Vagina (tissue), 2 donors: Measurements from ENCODE around the gene TMEM255B. TPM values are rescaled to one million over a fixed set of nuclear protein-coding genes. Genes with fewer than 3 reads are reported as not detected.

Experiments used
- DNase-seq, 2 donors: peaks; one replicate each; pipeline ENCODE4 v3.0.0-alpha.2; 2017; ENCODE audit errors: extremely low spot score in 2 of 2
- H3K27ac ChIP-seq: fragments of 200-600 bp; sonication (generic); one replicate; pipeline ENCODE4 v1.5.1; 2019
- H3K27me3 ChIP-seq: fragments of 200-600 bp; sonication (generic); one replicate; pipeline ENCODE4 v1.5.1; 2019
- H3K36me3 ChIP-seq, 2 donors: fragments of 200-600 bp; sonication (generic); one replicate each; pipeline ENCODE4 v1.5.1; 2017 to 2019
- H3K4me1 ChIP-seq: fragments of 200-600 bp; sonication (generic); one replicate; pipeline ENCODE4 v1.5.1; 2019
- H3K4me3 ChIP-seq, 2 donors: fragments of 200-600 bp; sonication (generic); 1 replicate in 1 of 2; 2 replicates in 1 of 2; pipeline ENCODE4 v1.5.1; 2016 to 2019
- H3K9me3 ChIP-seq: fragments of 200-600 bp; sonication (generic); one replicate; pipeline ENCODE4 v1.5.1; 2019
- POLR2A ChIP-seq, 2 donors: fragments of 450-650 bp; IDR thresholded peaks; one replicate each; pipeline ENCODE4 v1.6.1; 2017; ENCODE audit warnings: antibody characterized with exemption in 2 of 2, mild to moderate bottlenecking in 2 of 2, moderate library complexity in 2 of 2
- POLR2AphosphoS5 ChIP-seq, 2 donors: sonication (generic); formaldehyde crosslinking; IDR thresholded peaks; one replicate each; pipeline ENCODE4 v1.9.0; 2017; ENCODE audit warnings: antibody characterized with exemption in 2 of 2, mild to moderate bottlenecking in 2 of 2, low read depth in 1 of 2; ENCODE audit not compliant: insufficient read depth in 1 of 2
- intact Hi-C: fragments of 100-400 bp; cut with DNase I; formaldehyde crosslinking; loops from one replicate; pipeline ENCODE4 v1.15.1; 2023
- total RNA-seq: library from RNA; depleted of rRNA; stranded (reverse); fragments of >200 nt; gene quantifications from one replicate; pipeline ENCODE4 v1.2.3, GENCODE V29; 2016
- TF ChIP-seq, protein P1 (sequence below), 3 experiments: fragments of 450-650 bp in 2 of 3; fragments of 200-600 bp in 1 of 3; sonication (generic) in 1 of 3; IDR thresholded peaks; one replicate each; pipeline ENCODE4 v1.5.1; 2017 to 2019; ENCODE audit warnings: antibody characterized with exemption in 3 of 3, mild to moderate bottlenecking in 2 of 3, moderate library complexity in 2 of 3

The TMEM255B gene
- total RNA-seq, 1 donor from 2014 or later: 6.4 TPM

DNA sequence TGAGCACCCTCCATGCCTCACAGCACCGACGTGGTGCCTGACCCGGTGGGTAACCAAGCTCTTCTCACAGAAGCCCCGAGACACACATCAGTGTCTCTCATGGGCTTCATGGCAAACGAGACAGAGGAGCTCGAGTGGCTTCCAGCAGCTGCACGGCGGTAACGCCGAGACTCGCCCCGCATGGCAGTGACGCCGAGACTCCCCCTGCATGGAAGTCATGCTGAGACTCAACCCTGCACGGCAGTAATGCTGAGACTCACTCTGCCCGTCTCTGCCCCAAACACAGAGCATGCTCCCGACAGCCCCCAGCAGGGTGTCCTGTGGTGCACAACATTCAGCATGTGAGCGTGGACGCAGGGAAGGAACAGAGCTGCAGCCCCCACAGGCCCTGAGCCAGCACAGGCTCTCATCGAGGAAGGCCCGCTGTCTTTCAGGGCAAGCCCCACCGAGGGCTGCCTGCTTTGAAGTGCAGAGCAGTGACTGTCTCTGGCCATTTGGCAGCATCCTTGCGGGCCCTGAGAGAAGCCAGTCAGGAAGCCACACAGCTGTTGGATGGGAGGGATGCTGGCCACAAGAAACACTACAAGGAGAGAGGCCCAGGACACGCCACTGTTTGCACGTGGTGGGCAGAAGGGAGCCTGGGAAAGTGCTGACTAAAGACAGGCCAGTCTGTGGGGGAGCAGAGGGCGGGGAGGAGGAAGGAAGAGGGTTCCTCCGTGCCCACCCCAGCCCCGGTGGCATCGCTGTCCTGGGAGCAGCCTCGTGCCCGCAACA, 95.4 kb downstream of the TMEM255B start:
- Histone ChIP-seq H3K36me3 (no peaks in the 10 kb centered on the region), H3K4me3 (peak overlapping the region; percentile 2 to 23), H3K9me3 (no peaks in the 10 kb centered on the region), H3K27me3 (no peaks in the 10 kb centered on the region), H3K4me1 (peaks cover 80% of the 10 kb centered on the region), H3K27ac (peak overlapping the region; percentile 77)
- TF ChIP-seq POLR2AphosphoS5 (IDR thresholded peaks at IDR 0.05; ENCODE audit: insufficient read depth in 1 of 2, low read depth in 1 of 2) (peak in 1 of 2 donors; percentile 43), POLR2A (IDR thresholded peaks at IDR 0.05) (no peak)
- intact Hi-C loops: no loop called here
- peak in 1 of 2 donors; percentile 79 for DNase-seq

DNA sequence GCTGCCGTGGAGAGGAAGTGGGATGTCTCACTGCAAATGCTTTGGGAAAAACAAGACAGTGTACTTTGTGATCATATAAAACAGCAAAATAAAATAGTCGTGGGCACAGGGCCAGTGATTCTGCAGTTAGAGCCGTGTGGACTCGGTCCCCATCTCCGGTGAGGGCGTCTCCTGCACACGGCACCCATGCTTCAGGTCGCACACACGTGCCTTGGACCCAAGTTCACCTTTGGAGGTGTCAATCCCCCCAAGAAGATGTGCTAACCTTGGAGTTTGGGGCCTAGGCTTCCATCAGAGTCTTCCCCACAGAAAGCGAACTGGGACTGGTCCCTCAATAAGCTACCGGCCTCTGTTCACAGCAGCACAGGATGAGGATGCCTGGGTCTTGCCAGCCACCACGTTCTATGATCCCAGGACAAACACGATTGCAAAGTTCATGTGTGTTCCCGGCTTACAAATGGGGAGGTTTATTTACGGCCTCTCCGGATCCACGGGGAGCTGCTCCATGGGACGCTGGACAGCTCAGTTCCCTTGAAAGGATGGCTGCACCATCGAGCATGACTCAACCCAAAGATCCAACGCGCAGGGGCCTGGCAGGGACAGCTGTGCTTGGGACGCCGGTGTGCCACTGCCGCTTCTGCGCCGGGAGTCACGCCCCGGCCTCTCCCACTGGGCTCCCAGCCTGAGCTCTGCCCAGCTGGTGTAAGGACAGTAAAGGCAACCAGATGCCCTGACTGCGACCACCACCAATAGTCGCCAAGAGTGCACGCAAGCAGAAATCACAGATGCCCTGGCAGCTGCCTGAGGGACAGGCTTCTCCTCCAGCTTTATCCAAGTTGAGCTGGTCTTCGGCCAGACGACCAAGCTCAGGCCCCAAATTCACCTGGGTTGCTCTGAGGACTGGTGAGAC, 96.2 kb downstream of the TMEM255B start:
- H3K4me3 ChIP-seq: peak overlapping the region; percentile 2 to 23
- peaks cover 72% of the 10 kb centered on the region for H3K4me1 ChIP-seq
- no peaks in the 10 kb centered on the region for H3K27me3 ChIP-seq
- no peaks in the 10 kb centered on the region for H3K9me3 ChIP-seq
- TF ChIP-seq, protein P1, sequence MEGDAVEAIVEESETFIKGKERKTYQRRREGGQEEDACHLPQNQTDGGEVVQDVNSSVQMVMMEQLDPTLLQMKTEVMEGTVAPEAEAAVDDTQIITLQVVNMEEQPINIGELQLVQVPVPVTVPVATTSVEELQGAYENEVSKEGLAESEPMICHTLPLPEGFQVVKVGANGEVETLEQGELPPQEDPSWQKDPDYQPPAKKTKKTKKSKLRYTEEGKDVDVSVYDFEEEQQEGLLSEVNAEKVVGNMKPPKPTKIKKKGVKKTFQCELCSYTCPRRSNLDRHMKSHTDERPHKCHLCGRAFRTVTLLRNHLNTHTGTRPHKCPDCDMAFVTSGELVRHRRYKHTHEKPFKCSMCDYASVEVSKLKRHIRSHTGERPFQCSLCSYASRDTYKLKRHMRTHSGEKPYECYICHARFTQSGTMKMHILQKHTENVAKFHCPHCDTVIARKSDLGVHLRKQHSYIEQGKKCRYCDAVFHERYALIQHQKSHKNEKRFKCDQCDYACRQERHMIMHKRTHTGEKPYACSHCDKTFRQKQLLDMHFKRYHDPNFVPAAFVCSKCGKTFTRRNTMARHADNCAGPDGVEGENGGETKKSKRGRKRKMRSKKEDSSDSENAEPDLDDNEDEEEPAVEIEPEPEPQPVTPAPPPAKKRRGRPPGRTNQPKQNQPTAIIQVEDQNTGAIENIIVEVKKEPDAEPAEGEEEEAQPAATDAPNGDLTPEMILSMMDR (IDR thresholded peaks at IDR 0.05): peak in 1 of 3 experiments; percentile 2
- TF ChIP-seq POLR2A (IDR thresholded peaks at IDR 0.05) (no peak), POLR2AphosphoS5 (IDR thresholded peaks at IDR 0.05; ENCODE audit: insufficient read depth in 1 of 2, low read depth in 1 of 2) (peak in 1 of 2 donors; percentile 23)
- H3K27ac ChIP-seq: peak overlapping the region; percentile 77
- DNase-seq: peak in 1 of 2 donors; percentile 86
- H3K36me3 ChIP-seq: no peaks in the 10 kb centered on the region
- intact Hi-C loops: no loop called here

DNA sequence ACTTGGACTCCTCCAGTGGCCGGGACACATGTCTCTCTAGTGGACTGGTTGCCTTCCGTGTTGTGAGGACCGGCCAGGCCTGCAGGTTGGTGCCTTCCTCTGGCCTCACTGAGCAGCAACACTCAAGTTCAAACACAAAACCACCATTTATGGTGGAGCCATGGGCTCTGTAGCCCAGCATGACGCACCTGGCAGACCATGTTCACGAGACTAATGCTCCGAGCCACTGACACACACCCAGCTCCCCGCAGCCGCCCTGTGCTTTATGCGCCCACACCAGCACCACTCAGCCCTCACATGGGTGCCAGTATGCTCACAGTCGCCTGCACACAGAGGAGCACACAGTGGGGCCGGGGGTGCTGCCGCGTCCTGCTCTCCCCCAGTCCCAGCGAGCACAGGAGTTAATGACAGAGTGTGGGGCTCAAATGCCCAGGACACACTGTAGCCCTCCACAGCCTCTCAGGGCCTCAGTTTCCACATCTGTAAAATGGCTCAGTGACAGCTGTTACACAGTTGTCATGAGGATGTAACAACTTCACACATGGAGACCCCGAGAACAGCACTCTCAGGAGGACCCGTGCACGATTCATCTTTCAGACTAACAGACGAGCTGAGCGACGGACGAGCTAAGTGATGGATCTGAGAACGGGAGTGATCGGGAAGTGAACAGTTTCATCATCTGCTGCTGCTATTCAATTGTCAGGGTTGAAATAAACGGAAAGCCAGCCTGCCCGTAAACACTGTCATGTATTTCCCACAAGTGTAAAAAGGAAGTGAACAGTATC, 97.1 kb downstream of the TMEM255B start:
- TF ChIP-seq, protein P1 (IDR thresholded peaks at IDR 0.05): no peak
- TF ChIP-seq POLR2A (IDR thresholded peaks at IDR 0.05) (no peak), POLR2AphosphoS5 (IDR thresholded peaks at IDR 0.05; ENCODE audit: insufficient read depth in 1 of 2, low read depth in 1 of 2) (no peak)
- Histone ChIP-seq H3K4me3 (no peak overlapping the region), H3K27me3 (no peaks in the 10 kb centered on the region), H3K9me3 (no peaks in the 10 kb centered on the region), H3K36me3 (no peaks in the 10 kb centered on the region), H3K27ac (peak overlapping the region; percentile 77), H3K4me1 (peaks cover 79% of the 10 kb centered on the region)
- peak in 1 of 2 donors; percentile 78 for DNase-seq
- intact Hi-C loops: no loop called here

DNA sequence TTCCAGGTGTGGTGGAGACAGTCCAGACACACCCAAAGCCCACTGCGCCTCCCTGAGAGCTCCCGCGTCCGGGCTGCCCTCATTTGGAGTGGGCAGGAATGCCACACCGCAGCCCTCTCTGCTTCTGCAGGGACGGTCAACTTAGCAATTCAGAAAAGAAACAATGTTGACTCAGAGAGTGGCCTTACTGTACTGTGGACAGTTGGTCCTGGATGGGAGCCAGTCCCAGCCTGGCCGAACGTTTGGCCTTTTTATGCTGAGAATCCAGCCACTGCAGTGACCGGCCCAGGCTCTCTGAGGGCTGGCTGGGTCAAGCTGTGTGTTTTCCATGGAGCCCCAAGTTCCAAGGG, 97.7 kb downstream of the TMEM255B start:
- Histone ChIP-seq H3K27ac (peak overlapping the region; percentile 77), H3K36me3 (no peaks in the 10 kb centered on the region), H3K4me1 (peaks cover 83% of the 10 kb centered on the region), H3K27me3 (no peaks in the 10 kb centered on the region), H3K4me3 (no peak overlapping the region), H3K9me3 (no peaks in the 10 kb centered on the region)
- peak in 1 of 2 donors; percentile 80 for DNase-seq
- intact Hi-C loops: no loop called here
- TF ChIP-seq POLR2AphosphoS5 (IDR thresholded peaks at IDR 0.05; ENCODE audit: insufficient read depth in 1 of 2, low read depth in 1 of 2): no peak
- TF ChIP-seq, protein P1 (IDR thresholded peaks at IDR 0.05): no peak
- TF ChIP-seq POLR2A (IDR thresholded peaks at IDR 0.05): no peak
